Pulmonary artery endothelial cell (primary cell): Measurements from ENCODE around the gene MAT2B. TPM values are rescaled to one million over a fixed set of nuclear protein-coding genes. Genes with fewer than 3 reads are reported as not detected.
"Not testable (repeated sequence)": the region's sequence is repeated elsewhere in the genome, so short reads cannot be mapped to it uniquely, and the experiment has no call there.

Experiments used
- DNase-seq: peaks from one replicate; pipeline ENCODE4 v3.0.0-alpha.2; 2011; ENCODE audit warnings: low read depth, low spot score
- total RNA-seq: library from RNA; depleted of rRNA; stranded (reverse); fragments of >200 nt; gene quantifications from 2 replicates; pipeline ENCODE4 v1.2.3, GENCODE V29; 2014

MAT2B gene
- total RNA-seq, 1 donor from 2014 or later = 97.7 TPM

- peak; percentile 50 for DNase-seq
These were observed 2.0 kb upstream of the MAT2B start for GRCh38 chr5:163503106-163504078.

GRCh38 chr5:163504079-163504931, 1.1 kb upstream of the MAT2B start:
- no peak for DNase-seq

- DNase-seq = no peak
These were observed 411 bp upstream of the MAT2B start for GRCh38 chr5:163505049-163505367.

GRCh38 chr5:163506095-163506457, 657 bp downstream of the MAT2B start:
- no peak for DNase-seq

GRCh38 chr5:163506726-163507125, 1.3 kb downstream of the MAT2B start:
- DNase-seq = no peak

GRCh38 chr5:163508753-163509152, 3.3 kb downstream of the MAT2B start:
- no peak for DNase-seq

GRCh38 chr5:163509291-163509951, 4.0 kb downstream of the MAT2B start:
- DNase-seq = peak; percentile 22

GRCh38 chr5:163512526-163512925, 7.1 kb downstream of the MAT2B start:
- no peak for DNase-seq

- DNase-seq = no peak
These were observed 19.7 kb downstream of the MAT2B start for GRCh38 chr5:163525096-163525495.

GRCh38 chr5:163529698-163530097, 24.3 kb downstream of the MAT2B start:
- no peak for DNase-seq

- DNase-seq = no peak
These were observed 25.9 kb downstream of the MAT2B start for GRCh38 chr5:163531272-163531671.

GRCh38 chr5:163532171-163533084, 27.0 kb downstream of the MAT2B start:
- no peak for DNase-seq

- DNase-seq = no peak
These were observed 27.8 kb downstream of the MAT2B start for GRCh38 chr5:163533223-163533622.

- no peak for DNase-seq
These were observed 29.2 kb downstream of the MAT2B start for GRCh38 chr5:163534492-163535094.

- DNase-seq = no peak
These were observed 29.9 kb downstream of the MAT2B start for GRCh38 chr5:163535290-163535689.

- DNase-seq = not testable (repeated sequence)
These were observed 31.0 kb downstream of the MAT2B start for GRCh38 chr5:163536442-163536841.

GRCh38 chr5:163540696-163541095, 35.3 kb downstream of the MAT2B start:
- DNase-seq = no peak

- no peak for DNase-seq
These were observed 37.4 kb downstream of the MAT2B start for GRCh38 chr5:163542771-163543170.

- no peak for DNase-seq
These were observed 38.6 kb downstream of the MAT2B start for GRCh38 chr5:163544041-163544440.

GRCh38 chr5:163544836-163545235, 39.4 kb downstream of the MAT2B start:
- DNase-seq = no peak
